K562 (cell line): ENCODE results near the gene CLDN5. TPM values are rescaled to one million over a fixed set of nuclear protein-coding genes. Genes with fewer than 3 reads are reported as not detected.
A peak's percentile ranks its signal among the peaks of the same experiment; 100 is the strongest.

Experiments used
- BCLAF1 ChIP-seq, 2 experiments: fragments of 450-650 bp in 1 of 2; IDR thresholded peaks; 2 replicates each; pipeline ENCODE4 v1.6.1; 2011 to 2017; ENCODE audit warnings: low read depth in 2 of 2, antibody characterized with exemption in 1 of 2, borderline replicate concordance in 1 of 2, low read length in 1 of 2, mild to moderate bottlenecking in 1 of 2, mixed read lengths in 1 of 2; ENCODE audit not compliant: control insufficient read depth in 1 of 2
- CBX1 ChIP-seq: sonication (generic); IDR thresholded peaks from 2 replicates; pipeline ENCODE4 v1.6.1; 2016; ENCODE audit warnings: antibody characterized with exemption, low read depth, mild to moderate bottlenecking
- E2F1 ChIP-seq: sonication (generic); formaldehyde crosslinking; IDR thresholded peaks from 2 replicates; pipeline ENCODE4 v1.8.1; 2023; ENCODE audit warnings: mild to moderate bottlenecking, missing genetic modification reagents, moderate library complexity
- E2F8 ChIP-seq: fragments of 450-650 bp; IDR thresholded peaks from 2 replicates; pipeline ENCODE4 v1.7.1; 2018; ENCODE audit warnings: mild to moderate bottlenecking, low read depth; ENCODE audit not compliant: partially characterized antibody
- ELF1 ChIP-seq: fragments of 200-800 bp; sonication (Bioruptor generic); IDR thresholded peaks from 2 replicates; pipeline ENCODE4 v1.6.1; 2016; ENCODE audit warnings: missing genetic modification characterization, missing compliant biosample characterization
- GTF2F1 ChIP-seq: IDR thresholded peaks from 2 replicates; pipeline ENCODE4 v1.6.1; 2011; ENCODE audit warnings: low read depth, low read length, improper control_type of control experiment
- HLTF ChIP-seq: fragments of 450-650 bp; IDR thresholded peaks from 2 replicates; pipeline ENCODE4 v1.6.1; 2016
- HMGXB4 ChIP-seq: sonication (generic); formaldehyde crosslinking; IDR thresholded peaks from 2 replicates; pipeline ENCODE4 v1.8.1; 2023; ENCODE audit warnings: mild to moderate bottlenecking, missing genetic modification reagents
- MCM7 ChIP-seq, 2 experiments: fragments of 450-650 bp; IDR thresholded peaks; 2 replicates each; pipeline ENCODE4 v1.6.1; 2016 to 2018
- NR3C1 ChIP-seq: sonication (generic); formaldehyde crosslinking; IDR thresholded peaks from 2 replicates; pipeline ENCODE4 v1.8.1; 2022; ENCODE audit warnings: missing genetic modification reagents
- RAD51 ChIP-seq: fragments of 450-650 bp; IDR thresholded peaks from 2 replicates; pipeline ENCODE4 v1.7.1; 2016; ENCODE audit warnings: low read depth, mild to moderate bottlenecking, borderline replicate concordance
- RBFOX2 ChIP-seq: fragments of 200-400 bp; formaldehyde crosslinking; IDR thresholded peaks from 2 replicates; pipeline ENCODE4 v1.6.1; 2017; ENCODE audit warnings: low read depth, mild to moderate bottlenecking, low read length, moderate library complexity
- TEAD1 ChIP-seq, 2 experiments: fragments of 450-650 bp in 1 of 2; sonication (generic) in 1 of 2; formaldehyde crosslinking; IDR thresholded peaks; 2 replicates each; pipeline versions ENCODE4 v1.4.0 to v1.8.0; 2020 to 2022; ENCODE audit warnings: mild to moderate bottlenecking in 2 of 2, missing genetic modification reagents in 1 of 2
- TFAP4 ChIP-seq: sonication (generic); formaldehyde crosslinking; IDR thresholded peaks from 2 replicates; pipeline ENCODE4 v1.8.0; 2022; ENCODE audit warnings: missing genetic modification reagents, mild to moderate bottlenecking, moderate library complexity, borderline replicate concordance
- ZNF140 ChIP-seq: fragments of 250-450 bp; sonication (Bioruptor Pico); IDR thresholded peaks from 2 replicates; pipeline ENCODE4 v1.8.0; 2021; ENCODE audit warnings: moderate library complexity, mild to moderate bottlenecking, inconsistent platforms
- ZNF347 ChIP-seq: fragments of 450-650 bp; formaldehyde crosslinking; IDR thresholded peaks from 2 replicates; pipeline ENCODE4 v1.4.0; 2020; ENCODE audit warnings: low read depth, mild to moderate bottlenecking, moderate library complexity
- ZNF408 ChIP-seq: fragments of 250-450 bp; sonication (Bioruptor Pico); IDR thresholded peaks from 2 replicates; pipeline ENCODE4 v1.4.0; 2020; ENCODE audit warnings: low read depth, mild to moderate bottlenecking, moderate library complexity
- polyA plus RNA-seq, 8 experiments: library from polyadenylated mRNA; depleted of rRNA in 4 of 8; stranded (reverse) in 5 of 8; unstranded in 3 of 8; fragments of >200 nt; fragmentation: Nextera tagmentation in 2 of 8; fragmentation: Illumina TruSeq in 1 of 8; extraction: Ambion mirVana in 2 of 8; extraction: Trizol in 1 of 8; gene quantifications; 2 replicates each; pipeline versions ENCODE4 v1.2.1 to v1.2.3, GENCODE V29; 2011 to 2014; ENCODE audit warnings: inconsistent platforms in 1 of 8, missing spikeins in 1 of 8
- total RNA-seq, 7 experiments: library from RNA; depleted of rRNA in 6 of 7; stranded (reverse); fragments of >200 nt in 6 of 7; fragmentation: Illumina TruSeq in 2 of 7; extraction: Trizol in 2 of 7; gene quantifications; 2 replicates each; pipeline versions ENCODE4 v1.2.1 to v1.2.3, GENCODE V29; 2011 to 2021; ENCODE audit warnings: low replicate concordance in 1 of 7

The CLDN5 gene
- total and polyA plus RNA-seq, 9 of the 15 experiments (the other 6 are each of a cell fraction or from before 2014, with no cell fraction given) = 0.20 TPM; not detected in 8

GRCh38 chr22:19504900-19505734 lies 19.1 kb downstream of the CLDN5 start (continued):
- TF ChIP-seq BCLAF1 (IDR thresholded peaks at IDR 0.05; ENCODE audit: borderline replicate concordance in 1 of 2, control insufficient read depth in 1 of 2, low read depth in 2 of 2, low read length in 1 of 2) = no peak
- peak; percentile 6; the same call in 1 of the 2 replicates for TF ChIP-seq RBFOX2
- peak; percentile 19; the same call in 1 of the 2 replicates for TF ChIP-seq HMGXB4 (CRISPR knock-in tag)
- no peak for TF ChIP-seq ZNF140 (CRISPR knock-in tag)
- TF ChIP-seq MCM7 (IDR thresholded peaks at IDR 0.05) = no peak
- peak; percentile 39; the same call in 1 of the 2 replicates for TF ChIP-seq TFAP4 (CRISPR knock-in tag)
- no peak for TF ChIP-seq NR3C1 (CRISPR knock-in tag)
- no peak for TF ChIP-seq HLTF
- TF ChIP-seq RAD51 = no peak
- no peak for TF ChIP-seq GTF2F1
- no peak for TF ChIP-seq ZNF408 (CRISPR knock-in tag)
- TF ChIP-seq ELF1 (tag) = no peak
- TF ChIP-seq E2F1 (CRISPR knock-in tag) = peak; percentile 59; the same call in 1 of the 2 replicates
- TF ChIP-seq ZNF347 (CRISPR knock-in tag) = no peak
- TF ChIP-seq E2F8 = no peak
- no peak for TF ChIP-seq CBX1
- no peak for TF ChIP-seq TEAD1 (CRISPR knock-in tag; IDR thresholded peaks at IDR 0.05)
